Hepatocyte (in vitro differentiated cells): ENCODE measurements around the gene LHX4. TPM values are rescaled to one million over a fixed set of nuclear protein-coding genes. Genes with fewer than 3 reads are reported as not detected.

Experiments used
- DNase-seq: peaks from one replicate; pipeline ENCODE4 v3.0.0-alpha.2; 2016; ENCODE audit warnings: low spot score
- H2AFZ ChIP-seq: fragments of 200-600 bp; sonication (generic); 2 replicates; pipeline ENCODE4 v1.6.0; 2016; ENCODE audit warnings: antibody characterized with exemption, mild to moderate bottlenecking
- H3K27ac ChIP-seq: fragments of 200-600 bp; sonication (generic); 2 replicates; pipeline ENCODE4 v1.5.1; 2016; ENCODE audit warnings: mild to moderate bottlenecking
- H3K27me3 ChIP-seq: fragments of 200-600 bp; sonication (generic); 2 replicates; pipeline ENCODE4 v1.6.1; 2016
- H3K36me3 ChIP-seq: fragments of 200-600 bp; sonication (generic); replicated peaks from 2 replicates; pipeline ENCODE4 v1.5.1; 2016; ENCODE audit warnings: low read depth; ENCODE audit not compliant: insufficient read depth
- H3K4me1 ChIP-seq: fragments of 200-600 bp; sonication (generic); 2 replicates; pipeline ENCODE4 v1.5.1; 2016; ENCODE audit warnings: mild to moderate bottlenecking, moderate library complexity; ENCODE audit not compliant: insufficient read depth
- H3K4me2 ChIP-seq: fragments of 200-600 bp; sonication (generic); 2 replicates; pipeline ENCODE4 v1.6.0; 2016
- H3K4me3 ChIP-seq: fragments of 200-600 bp; sonication (generic); 2 replicates; pipeline ENCODE4 v1.5.1; 2016; ENCODE audit warnings: mild to moderate bottlenecking
- H3K79me2 ChIP-seq: fragments of 200-600 bp; sonication (generic); 2 replicates; pipeline ENCODE4 v1.6.0; 2017; ENCODE audit warnings: mild to moderate bottlenecking
- H3K9me2 ChIP-seq: fragments of 200-600 bp; sonication (generic); replicated peaks from 2 replicates; pipeline ENCODE4 v1.6.0; 2017; ENCODE audit warnings: mild to moderate bottlenecking; ENCODE audit not compliant: insufficient read depth
- H3K9me3 ChIP-seq: fragments of 200-600 bp; sonication (generic); 2 replicates; pipeline ENCODE4 v1.5.1; 2016; ENCODE audit warnings: low read depth, mild to moderate bottlenecking
- H4K20me1 ChIP-seq: fragments of 200-600 bp; sonication (generic); 2 replicates; pipeline ENCODE4 v1.6.0; 2016; ENCODE audit warnings: mild to moderate bottlenecking; ENCODE audit not compliant: insufficient read depth, poor library complexity, severe bottlenecking
- EZH2 ChIP-seq: fragments of 200-600 bp; sonication (generic); IDR thresholded peaks from 2 replicates; pipeline ENCODE4 v1.6.1; 2016; ENCODE audit warnings: antibody characterized with exemption, mild to moderate bottlenecking, borderline replicate concordance
- EZH2phosphoT487 ChIP-seq: fragments of 200-600 bp; sonication (generic); IDR thresholded peaks from one replicate; pipeline ENCODE4 v1.6.1; 2018; ENCODE audit warnings: antibody characterized with exemption, mild to moderate bottlenecking, low read depth, moderate library complexity; ENCODE audit not compliant: unreplicated experiment, severe bottlenecking
- WGBS: methylation state at CpG from one replicate; pipeline ENCODE4 v1.1.6; 2016; ENCODE audit warnings: low lambda C conversion rate; ENCODE audit errors: missing lambda C conversion rate; 5-methylcytosine and 5-hydroxymethylcytosine counted together
- polyA plus RNA-seq: library from polyadenylated mRNA; unstranded; fragments of >200 nt; fragmentation: Nextera tagmentation; extraction: Ambion mirVana; gene quantifications from 2 replicates; pipeline ENCODE4 v1.2.1, GENCODE V29; 2016
- total RNA-seq: library from RNA; depleted of rRNA; stranded (reverse); fragments of >200 nt; gene quantifications from 2 replicates; pipeline ENCODE4 v1.2.3, GENCODE V29; 2014
- TF ChIP-seq, protein P1 (sequence below): fragments of 200-600 bp; sonication (generic); IDR thresholded peaks from 2 replicates; pipeline ENCODE4 v1.5.1; 2016; ENCODE audit warnings: antibody characterized with exemption, mild to moderate bottlenecking; ENCODE audit not compliant: poor library complexity

LHX4 gene
- total and polyA plus RNA-seq, 2 experiments from 2014 or later: 0.03 to 0.28 TPM

- TF ChIP-seq, protein P1, sequence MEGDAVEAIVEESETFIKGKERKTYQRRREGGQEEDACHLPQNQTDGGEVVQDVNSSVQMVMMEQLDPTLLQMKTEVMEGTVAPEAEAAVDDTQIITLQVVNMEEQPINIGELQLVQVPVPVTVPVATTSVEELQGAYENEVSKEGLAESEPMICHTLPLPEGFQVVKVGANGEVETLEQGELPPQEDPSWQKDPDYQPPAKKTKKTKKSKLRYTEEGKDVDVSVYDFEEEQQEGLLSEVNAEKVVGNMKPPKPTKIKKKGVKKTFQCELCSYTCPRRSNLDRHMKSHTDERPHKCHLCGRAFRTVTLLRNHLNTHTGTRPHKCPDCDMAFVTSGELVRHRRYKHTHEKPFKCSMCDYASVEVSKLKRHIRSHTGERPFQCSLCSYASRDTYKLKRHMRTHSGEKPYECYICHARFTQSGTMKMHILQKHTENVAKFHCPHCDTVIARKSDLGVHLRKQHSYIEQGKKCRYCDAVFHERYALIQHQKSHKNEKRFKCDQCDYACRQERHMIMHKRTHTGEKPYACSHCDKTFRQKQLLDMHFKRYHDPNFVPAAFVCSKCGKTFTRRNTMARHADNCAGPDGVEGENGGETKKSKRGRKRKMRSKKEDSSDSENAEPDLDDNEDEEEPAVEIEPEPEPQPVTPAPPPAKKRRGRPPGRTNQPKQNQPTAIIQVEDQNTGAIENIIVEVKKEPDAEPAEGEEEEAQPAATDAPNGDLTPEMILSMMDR: no peak
- H2AFZ ChIP-seq: no peak overlapping the region
- H3K36me3 ChIP-seq: no peaks in the 10 kb centered on the region
- H3K4me2 ChIP-seq: no peak overlapping the region
- no peaks in the 10 kb centered on the region for H3K79me2 ChIP-seq
- H3K9me3 ChIP-seq: no peaks in the 10 kb centered on the region
- peak overlapping the region; percentile 70 for H3K27ac ChIP-seq
- H4K20me1 ChIP-seq: no peaks in the 10 kb centered on the region
- H3K4me1 ChIP-seq: no peaks in the 10 kb centered on the region
- H3K9me2 ChIP-seq: no peaks in the 10 kb centered on the region
- DNase-seq: no peak
- H3K4me3 ChIP-seq: no peak overlapping the region
- no peaks in the 10 kb centered on the region for H3K27me3 ChIP-seq
- WGBS: 93% methylated on average over 3 of the region's 3 CpGs
These were observed 80.0 kb downstream of the LHX4 start for GRCh38 chr1:180310095-180310494.

DNA sequence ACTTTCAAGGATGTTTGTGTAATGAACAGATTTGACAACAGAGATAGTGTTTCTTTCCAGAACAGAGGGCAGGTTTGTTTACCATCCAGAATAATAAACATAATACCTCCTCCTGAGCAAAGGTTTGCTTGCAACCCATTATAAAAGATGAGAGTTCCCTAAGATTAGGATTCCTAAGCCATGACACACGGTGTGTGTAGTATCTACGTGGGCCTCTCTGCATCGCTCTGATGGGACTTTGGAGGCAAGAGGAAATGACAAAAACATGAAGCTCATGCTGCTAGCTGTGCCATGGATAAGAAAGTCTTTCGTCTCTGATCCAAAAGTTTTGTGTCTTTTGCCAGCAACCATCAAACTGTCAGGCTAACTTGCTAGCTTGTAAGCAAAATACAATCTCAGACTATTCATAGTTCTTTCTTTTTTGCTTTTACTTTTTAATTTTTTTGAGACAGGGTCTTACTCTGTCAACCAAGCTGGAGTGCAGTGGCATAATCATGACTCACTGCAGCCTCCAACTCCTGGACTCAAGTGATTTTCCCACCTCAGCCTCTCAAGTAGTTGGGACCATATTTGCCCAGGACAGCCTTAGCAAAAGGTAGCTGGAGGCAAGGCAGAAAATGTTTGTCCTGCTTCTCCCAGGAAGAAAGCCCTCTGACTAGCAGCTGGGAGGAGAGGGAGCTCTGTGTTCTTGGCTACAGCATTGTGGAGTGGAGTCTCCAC, 81.1 kb downstream of the LHX4 start:
- H3K4me1 ChIP-seq: no peaks in the 10 kb centered on the region
- 70% methylated on average over 4 of the region's 4 CpGs for WGBS
- no peaks in the 10 kb centered on the region for H3K9me2 ChIP-seq
- H4K20me1 ChIP-seq: no peaks in the 10 kb centered on the region
- TF ChIP-seq EZH2 (no peak), EZH2phosphoT487 (no peak)
- TF ChIP-seq, protein P1: no peak
- H3K27me3 ChIP-seq: no peaks in the 10 kb centered on the region
- H3K36me3 ChIP-seq: no peaks in the 10 kb centered on the region
- H3K4me3 ChIP-seq: no peak overlapping the region
- no peak overlapping the region for H3K4me2 ChIP-seq
- peak; percentile 33 for DNase-seq
- peak overlapping the region; percentile 53 for H3K27ac ChIP-seq
- H3K79me2 ChIP-seq: no peaks in the 10 kb centered on the region
- no peaks in the 10 kb centered on the region for H3K9me3 ChIP-seq
- no peak overlapping the region for H2AFZ ChIP-seq

DNA sequence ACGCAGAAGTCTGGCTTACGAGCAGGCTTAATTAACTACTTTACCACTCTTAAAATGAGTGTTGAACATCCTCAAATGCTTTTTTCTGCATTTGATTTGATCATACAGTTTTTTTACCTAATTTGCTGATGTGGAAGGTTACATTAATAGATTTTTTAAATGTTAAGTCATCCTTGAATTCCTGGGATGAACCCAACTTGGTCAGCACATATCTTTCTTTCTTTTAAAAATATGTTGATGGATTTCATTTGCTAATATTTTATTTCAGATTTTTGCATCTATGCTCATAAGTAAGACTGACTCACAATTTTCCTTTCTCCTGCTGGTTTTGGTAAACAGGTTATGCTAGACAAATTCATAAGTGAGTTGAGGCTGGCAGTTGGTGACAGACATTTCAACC, 82.9 kb downstream of the LHX4 start:
- H3K4me2 ChIP-seq: no peak overlapping the region
- no peak for DNase-seq

More for the DNA sequence above, 82.9 kb downstream of the LHX4 start:
- Histone ChIP-seq H3K4me1 (no peaks in the 10 kb centered on the region), H3K27me3 (no peaks in the 10 kb centered on the region), H3K4me3 (no peak overlapping the region), H3K9me3 (no peaks in the 10 kb centered on the region), H3K36me3 (no peaks in the 10 kb centered on the region), H2AFZ (no peak overlapping the region), H4K20me1 (no peaks in the 10 kb centered on the region), H3K79me2 (no peaks in the 10 kb centered on the region), H3K27ac (no peak overlapping the region), H3K9me2 (no peaks in the 10 kb centered on the region)
- WGBS: 98% methylated on average over 2 of the region's 2 CpGs
- TF ChIP-seq, protein P1: no peak
- no peak for TF ChIP-seq EZH2phosphoT487
- no peak for TF ChIP-seq EZH2
